ENCODE measurements around the gene TAC4.

GRCh38 chr17:49866882-49867413, 19.1 kb upstream of the TAC4 start:
- TF ChIP-seq ZC3H13 (CRISPR knock-in tag; IDR thresholded peaks at IDR 0.05) = no peak
- no peak for TF ChIP-seq CTCF (CRISPR knock-in tag; IDR thresholded peaks at IDR 0.05)

Data from HepG2 (cell line).